GM19468 (cell line): Measurements from ENCODE around the gene ZNF385A.

Source experiments
- ATAC-seq: cut with Tn5 transposase; IDR thresholded peaks from one replicate; pipeline ENCODE4 v1.9.1; 2021; ENCODE audit warnings: mild to moderate bottlenecking, moderate library complexity, moderate number of reproducible peaks; ENCODE audit not compliant: unreplicated experiment; ENCODE audit errors: extremely low read depth

ZNF385A gene

DNA sequence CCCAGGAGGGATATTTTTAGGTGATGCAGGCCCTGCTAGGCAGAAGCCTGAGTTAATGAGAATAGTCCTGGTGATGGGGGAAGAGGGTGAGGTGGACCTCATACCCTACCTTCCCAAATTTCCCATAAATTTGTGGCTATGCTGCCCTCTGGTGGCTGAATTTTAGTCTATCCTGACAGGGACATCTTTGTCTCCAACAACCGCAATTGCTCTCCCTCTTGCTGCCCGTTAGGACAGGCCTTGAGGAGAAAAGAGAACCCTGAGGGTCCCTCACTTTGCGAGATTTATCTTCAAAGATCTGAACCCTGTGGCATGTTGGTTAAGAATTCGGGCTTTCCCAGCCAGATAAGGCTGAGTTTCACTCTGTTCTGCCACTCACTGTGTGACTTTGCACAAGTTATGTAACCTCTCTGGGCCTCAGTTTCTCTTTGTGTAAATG is 9.8 kb upstream of the ZNF385A start:
- ATAC-seq: no peak

DNA sequence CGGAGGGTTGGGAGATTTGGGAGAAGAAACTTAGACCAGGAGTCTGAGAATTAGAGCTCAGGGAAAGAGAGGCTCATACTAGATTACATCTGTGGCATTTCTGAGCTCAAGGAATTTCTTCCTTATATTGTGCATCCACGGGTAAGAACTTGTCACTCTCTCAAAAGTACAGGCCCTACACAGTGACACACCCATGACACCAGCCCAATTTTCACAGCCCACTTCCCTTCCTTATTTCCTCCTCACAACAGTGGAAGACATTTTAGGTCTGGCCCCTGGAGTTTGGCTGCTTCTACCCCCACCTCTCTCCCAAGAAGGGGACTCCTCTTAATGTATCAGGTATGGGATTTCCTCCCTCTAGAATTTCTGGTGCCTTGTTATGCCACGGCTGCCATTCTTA is 9.2 kb upstream of the ZNF385A start:
- no peak for ATAC-seq

DNA sequence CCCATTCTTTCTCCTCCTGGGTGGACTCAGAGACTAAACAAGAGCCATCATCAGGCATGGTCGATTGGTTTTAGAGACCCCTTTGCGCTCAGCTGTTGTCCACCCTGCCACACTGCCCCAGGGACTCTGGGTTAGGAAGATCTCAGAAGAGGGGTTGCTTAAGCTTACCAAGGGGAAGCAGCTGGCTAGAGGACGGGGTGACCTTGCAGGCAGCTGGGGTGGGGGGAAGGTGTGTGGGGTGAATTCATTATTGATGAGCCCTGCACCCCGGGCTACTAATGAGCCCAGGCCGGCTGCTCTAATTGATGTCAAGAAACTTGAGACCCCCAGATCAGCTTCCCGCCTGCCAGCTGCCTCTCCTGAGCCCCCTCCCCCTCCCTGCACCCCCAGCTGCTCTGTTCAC is 8.7 kb upstream of the ZNF385A start:
- ATAC-seq: no peak

DNA sequence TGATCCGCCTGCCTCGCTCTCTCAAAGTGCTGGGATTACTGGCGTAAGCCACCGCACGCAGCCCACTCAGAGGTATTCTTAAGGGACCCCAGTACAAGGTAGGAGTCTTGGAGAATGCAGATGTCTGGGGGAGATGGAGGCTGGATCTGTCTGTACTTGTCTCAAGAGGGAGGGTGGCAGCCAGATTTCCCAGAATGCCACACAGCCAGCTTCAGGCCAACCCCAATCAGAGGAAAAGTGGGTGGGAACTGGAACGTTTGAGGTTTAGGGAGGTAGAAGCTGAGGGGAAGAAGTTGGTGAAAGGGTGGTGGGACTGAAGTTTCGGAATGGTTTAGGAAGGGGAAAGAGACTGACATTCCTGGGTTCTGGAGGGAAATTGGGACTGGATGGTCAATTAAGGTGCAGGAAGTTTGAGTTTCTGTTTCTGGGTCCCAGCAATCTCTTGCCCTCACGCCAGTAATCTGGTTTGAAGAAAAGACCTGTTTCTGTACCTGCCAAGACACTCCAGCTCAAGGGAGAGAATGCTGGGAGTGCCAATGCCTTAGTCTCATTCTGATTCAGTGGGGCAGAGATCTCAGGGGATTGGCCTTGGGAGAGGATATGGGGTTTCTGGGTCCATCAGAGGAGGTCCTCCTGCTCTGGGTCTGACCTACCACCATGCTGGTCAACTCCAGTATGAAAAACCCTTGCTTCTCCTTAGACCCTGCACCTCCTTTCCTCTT is 8.1 kb upstream of the ZNF385A start:
- no peak for ATAC-seq

DNA sequence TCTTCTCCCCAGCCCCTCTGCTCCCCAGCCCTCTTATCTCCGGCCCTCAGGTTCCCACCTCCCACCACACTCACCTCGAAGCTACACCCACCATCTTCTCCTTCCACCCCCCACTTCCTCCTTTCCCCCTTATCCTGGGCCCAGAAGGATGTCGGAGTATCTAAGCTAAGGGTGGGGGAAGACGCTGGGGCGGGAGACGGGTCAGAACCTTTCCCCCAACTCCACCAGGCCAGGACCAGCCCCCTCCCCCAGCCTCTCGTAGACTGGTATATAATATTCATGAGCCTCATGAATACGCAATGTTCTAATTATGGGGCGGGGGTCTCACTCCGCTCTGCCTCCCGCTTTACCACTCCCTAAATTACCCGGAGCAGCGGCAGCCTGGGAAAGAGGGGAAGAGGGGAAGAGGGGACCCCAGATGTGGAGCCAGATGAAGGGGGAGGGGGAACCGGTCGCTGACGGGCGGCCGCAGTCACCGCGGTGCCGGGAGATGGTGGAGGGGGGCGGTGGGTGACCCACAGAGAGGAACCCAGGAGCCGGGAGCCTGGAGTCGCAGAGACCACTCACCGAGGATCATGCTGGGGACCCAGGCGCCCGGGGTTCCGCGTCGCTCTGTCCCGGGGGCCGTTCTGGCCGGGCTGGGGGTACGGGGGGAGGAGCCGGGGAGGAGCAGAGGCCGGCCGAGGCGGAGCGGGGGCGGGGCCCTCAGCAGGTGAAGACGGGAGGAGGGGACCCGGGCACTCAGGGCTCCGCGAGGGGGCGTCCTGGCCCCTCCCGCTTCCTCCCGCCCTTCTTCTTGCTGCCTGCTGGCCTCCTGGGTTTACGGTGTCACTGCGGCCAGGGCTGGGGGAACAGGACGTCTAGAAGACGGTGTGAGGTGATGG is 6.4 kb upstream of the ZNF385A start:
- no peak for ATAC-seq

DNA sequence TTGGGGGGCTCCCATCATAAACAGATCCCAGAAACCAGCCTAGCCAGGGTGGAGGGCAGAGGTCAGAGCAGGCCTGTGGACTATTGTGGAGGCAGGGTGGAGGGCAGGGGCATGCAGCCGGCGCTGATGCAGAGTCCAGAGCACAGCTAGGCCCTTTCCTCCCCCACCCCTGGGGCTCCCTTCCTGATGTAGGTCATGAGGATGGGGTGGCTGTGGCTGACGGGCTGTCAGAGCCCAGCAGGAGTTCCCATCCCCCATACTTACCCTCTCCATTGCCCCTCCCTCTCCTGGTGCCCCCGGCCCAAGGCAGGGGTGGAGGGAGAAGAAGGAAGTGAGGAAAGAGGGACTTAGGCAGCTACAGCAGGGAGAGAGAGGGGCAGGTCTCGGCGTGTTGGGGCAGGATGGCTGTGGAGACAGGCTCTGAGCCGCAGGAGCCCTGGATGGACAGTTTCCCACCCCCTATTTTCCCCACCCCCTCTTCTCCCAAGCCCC is 5.7 kb upstream of the ZNF385A start:
- ATAC-seq: no peak

DNA sequence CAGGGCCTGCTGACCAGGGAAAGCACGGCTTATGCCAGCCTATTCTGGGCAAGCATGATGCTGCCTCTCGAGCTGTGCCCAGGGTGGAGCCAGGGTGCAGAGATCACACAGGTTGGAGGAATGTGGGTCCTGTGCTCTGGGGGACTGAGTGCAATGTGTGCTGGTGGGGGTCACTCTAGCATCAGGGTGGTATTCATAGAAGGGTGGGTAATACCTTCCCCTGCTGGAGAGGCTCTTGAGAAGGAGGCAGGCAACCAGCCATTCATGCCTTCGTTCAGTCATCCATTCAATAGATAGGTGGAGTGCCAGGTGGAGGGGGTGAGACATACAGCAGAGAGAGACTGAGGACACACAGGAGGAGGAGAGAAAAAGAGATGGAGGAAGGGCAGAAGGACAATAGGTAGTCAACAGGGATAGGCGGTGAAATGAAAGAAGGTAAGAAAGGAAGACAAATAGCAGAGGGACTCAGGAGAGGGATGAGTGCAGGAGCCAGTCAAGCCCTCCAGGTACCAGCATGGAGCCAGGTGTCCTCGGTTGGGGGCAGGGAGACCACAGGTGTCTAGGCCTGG is 5.2 kb upstream of the ZNF385A start:
- ATAC-seq: no peak

DNA sequence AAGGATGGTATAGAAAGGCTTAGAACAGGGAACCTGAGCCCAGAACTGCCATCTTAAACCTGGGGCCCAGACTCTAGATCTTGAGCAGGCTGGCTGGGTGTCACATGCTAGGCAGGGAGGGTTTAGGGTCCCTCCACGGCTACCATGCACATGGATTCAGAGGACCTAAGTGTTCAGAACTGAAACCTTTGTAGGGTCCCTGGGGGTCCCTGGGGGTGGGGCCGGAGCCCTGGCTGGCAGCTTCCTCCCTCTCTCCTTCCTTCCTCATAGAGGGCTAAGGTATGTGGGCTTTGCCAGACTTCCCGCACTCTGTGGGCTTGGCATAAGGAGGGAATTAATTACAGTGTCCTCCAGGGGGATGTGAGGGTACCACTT is 4.6 kb upstream of the ZNF385A start:
- no peak for ATAC-seq

DNA sequence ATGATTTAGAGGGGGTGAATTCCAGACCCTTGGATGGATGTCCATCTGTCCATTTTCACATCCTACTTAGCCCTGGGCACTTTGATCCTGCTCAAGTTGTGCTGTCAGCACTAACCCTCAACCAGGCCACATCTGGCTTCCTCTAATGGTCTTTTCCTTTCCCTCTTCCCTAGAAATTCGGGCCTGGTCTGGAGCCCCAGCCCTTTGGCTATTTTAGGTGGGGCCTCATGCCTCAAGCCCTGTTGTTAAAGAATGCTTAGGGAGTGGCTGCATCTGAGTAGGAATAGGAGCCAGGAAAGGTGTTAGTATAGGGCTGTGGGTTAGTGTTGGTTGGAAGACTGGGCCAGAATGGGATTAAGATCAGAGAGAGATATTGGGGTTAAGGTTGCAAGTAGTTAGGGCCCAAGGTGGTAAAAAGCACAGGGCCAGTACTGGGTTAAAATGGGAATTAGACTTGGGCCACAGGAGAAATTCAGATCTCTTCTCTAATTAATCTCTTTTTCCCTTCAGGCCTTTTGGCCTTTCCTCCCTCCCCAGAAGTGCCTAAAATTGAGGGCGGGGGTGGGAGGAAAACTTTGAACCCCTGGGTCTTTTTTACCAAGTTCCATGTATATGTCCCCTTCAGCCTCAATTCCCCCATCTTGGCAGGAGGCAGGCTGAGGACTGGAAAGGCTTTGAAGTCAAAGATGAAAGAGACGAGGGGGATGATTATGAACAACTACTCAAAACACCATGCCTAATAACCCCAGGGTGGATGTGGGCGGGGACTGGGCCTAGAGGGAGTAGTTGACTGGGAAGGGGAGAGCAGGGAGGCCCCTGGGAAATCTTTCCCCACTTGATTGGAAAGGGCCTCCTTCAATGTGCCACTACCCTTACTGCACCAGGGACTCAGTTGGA is 4.0 kb upstream of the ZNF385A start:
- ATAC-seq: no peak

DNA sequence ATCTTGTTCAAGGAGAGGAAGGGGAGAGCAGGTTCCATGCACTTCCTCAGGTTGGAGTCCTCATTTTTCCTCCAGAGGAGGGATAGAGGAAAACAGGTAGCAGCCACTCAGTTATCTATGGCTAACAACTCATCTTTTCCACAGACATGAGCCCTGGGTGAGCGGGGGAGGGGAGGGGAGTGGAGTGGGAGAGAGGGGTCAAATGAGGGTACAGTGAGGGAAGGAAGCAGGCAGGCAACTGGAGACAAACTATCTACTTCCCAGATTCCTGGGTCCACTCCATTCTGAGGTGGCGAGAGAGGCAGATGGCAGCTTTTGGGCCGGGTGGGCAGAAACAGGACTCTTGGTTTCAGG is 2.6 kb upstream of the ZNF385A start:
- no peak for ATAC-seq

DNA sequence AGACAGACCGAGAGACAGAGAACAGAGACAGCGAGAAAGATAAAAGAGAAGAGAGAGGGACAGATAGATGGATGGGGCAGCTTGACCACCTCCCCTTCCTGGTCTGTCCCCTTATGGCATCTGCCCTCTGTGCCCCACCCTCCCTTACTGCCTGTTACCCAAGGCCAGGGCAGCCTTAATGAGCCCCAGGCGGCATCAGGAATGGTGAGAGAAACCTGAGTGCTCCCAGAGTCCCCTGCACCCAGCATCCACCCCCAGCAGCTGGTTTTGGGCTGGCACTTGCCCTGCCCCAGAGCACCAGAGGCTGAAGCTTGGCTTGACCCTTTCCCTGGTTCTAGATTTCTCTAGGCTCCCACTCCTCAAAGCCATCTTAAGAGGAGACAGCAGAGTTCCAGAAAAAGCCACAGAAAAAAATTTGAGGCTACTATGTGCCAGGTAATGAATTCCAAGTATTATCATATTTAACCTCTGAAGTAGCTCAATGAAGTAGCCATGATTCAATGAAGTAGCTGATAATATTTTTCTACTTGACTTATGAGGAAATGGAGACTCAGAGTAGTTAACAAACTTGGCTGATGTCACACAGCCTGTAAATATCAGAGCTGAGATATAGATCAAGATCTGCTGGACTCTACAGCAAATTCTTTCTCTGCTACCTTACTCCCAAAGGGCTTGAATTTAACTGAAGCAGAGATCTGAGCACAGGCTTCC is 2.0 kb upstream of the ZNF385A start:
- ATAC-seq: no peak

DNA sequence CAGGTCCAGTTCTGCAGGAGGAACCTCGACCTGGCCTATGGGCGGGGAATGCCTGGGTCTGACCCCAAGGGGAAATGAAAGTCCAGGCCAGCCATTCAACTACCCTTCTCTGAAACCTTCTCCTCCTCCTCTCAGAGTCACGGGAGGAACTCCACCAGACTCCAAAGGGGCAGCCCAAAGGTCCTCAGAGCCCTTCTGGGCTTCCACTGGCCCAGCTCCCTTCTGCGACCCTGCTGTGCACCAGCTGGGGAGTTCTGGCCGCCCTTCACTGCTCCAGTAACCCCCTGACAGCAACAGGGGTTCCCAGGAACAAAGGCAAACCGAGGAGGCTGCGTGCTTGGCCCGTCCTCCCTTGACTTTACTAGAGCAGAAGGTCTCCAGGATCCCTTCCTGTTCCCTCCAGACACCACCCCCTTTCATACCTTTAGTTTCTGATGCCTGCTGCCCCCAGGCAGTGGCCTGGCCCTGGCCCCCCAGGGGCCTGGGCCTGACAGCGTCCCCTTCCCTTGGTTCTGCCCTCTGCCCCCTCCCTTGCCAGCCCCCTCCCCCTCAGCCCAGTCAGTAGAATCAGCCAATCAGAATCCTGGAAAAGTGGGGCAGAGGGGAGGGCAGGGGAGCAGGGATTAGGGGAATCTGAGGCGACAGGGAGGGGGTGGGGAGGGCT is 850 bp upstream of the ZNF385A start:
- no peak for ATAC-seq

DNA sequence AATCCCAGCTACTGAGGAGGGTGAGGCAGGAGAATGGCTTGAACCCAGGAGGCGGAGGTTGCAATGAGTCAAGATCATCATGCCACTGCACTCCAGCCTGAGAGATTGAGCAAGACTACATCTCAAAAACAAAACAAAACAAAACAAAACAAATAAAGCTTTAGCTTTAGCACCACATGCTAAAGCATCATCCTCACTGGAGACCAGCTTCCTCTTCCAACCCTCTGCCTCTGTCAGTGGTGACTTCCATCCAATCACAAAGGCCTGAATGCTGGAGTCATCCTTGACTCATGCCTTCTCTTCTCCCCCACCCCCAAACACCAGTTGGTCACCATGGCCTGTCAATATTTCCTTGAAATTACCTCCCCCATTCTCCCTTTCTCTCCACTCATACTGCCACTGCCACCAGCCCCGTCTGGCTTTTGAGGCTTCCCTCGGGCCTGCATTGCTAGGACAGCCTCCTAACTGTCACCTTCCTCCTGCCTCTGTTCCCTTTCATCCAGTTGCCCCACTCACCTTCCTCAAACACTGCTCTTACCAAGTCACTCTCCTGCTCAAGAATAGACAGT is 1.4 kb downstream of the ZNF385A start:
- no peak for ATAC-seq

DNA sequence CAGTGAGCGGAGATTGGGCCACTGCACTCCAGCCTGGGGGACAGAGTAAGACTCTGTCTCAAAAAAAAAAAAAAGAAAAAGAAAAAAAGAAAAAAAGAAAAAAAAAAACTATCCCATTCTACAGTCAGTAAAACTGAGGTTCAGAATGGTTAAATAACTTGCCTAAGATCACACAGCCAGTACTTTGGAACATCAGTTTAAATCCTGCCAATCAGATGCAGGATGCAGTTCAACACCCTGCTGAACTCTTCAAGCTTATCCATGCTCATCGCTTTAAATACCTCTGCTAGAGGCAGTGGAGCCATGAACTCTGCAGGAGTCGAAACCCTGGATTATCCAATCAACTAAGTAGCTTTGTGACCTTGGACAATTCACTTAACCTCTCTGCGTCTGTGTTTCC is 3.4 kb downstream of the ZNF385A start:
- ATAC-seq: no peak

DNA sequence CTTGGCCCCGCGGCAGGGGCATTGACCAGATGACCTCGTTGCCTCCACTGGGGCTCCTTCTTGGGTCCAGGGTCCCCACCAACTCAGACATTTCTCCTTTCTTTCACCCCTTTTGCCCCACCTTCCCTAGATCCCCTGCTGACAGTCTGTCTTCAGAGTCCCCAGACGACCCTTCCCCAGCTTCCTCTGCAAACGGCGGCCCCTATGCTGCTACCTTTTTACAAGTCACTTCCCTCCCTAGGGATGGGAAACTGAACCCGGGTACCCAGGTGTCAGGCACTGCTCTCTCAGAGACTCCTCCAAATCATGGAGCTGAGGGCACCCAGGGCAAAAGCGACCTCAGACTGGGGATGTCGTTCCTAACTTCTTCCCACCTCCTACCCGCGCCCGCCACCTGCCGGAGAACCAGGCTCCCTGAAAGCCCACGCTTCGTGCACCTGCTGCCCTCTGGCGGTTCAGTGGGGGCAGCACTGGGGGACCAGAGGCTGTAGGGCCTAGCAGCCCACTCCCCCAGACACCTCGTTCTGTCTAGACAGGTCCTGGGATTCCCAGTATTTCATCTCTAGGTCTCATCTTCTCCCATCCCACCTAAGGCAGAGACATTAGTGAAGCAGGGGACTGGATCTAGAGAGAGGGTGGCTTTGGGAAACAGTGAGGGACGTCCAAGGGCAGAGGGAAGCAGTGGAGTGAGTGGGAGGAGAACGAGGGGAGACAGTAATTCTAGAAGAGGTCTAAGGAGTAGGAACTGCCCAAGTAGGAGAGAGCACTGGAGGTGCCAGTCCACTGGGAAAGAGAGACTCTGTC is 4.9 kb downstream of the ZNF385A start:
- no peak for ATAC-seq

DNA sequence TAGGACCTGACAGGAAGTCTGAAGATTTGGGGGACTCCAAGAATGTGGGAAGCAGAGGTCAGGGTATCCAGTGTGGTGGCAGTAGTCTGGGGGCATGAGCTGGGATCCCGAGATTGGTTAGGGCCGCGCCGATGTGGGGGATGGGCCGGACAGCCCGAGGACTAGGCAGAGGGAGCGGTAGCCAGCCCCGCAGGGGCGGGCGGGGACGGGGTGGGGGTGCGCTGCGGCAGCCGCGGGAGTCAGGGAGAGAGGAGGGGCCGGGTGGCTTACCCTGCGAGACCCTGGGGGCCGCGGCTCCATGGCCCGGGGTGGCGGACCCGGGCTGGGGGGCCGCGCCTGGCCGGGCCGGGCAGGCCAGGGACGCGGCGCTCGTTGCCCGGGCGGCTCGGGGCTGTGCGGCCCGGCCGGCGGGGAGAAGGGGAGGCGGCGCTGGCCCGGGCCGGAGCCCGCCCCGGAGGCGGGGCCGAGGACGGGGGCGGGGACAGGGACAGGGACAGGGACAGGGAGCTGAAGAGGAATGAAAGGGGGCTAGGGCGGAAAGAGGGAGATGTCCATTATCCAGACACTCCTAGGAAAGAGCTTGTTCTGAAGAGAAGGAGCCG is 5.6 kb downstream of the ZNF385A start:
- ATAC-seq: no peak

DNA sequence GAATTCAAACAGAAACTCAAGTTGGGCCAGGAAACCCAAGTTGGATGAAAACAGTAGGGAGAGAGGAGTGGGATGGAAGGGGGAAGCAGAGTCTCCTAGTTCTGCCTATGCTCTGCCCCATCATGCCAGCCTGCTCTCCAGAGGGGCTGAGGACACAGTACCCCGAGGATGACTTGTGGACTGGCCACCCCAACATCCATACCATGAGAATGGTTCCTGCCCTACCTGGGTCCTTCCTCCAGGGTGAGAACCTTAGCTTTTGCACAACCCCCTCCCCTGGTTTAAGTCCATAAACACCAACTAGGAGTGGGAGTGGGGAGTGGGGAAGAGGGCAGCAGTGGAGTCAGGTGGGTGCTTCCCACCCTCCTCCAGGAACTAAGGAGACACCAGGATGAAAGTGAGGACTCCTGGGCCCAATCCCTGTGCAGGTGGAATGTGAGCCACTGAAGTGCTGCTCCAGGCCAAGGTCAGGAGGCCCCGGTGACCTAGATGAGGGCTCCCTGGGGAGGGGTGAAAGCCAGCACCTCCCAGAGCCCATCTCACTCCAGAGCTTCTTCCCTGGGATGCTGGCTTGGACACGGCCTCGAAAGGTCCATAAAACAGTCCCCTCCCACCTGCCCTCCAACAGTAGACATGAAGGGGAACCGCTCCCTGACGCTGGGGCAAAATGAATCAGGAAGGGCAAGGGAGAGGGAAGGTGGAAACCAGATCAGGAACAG is 6.6 kb downstream of the ZNF385A start:
- ATAC-seq: no peak
